Stimulated activated CD8-positive, alpha-beta memory T cell treated with anti-CD3 and anti-CD28 coated beads, Interleukin-7, amount 100 ng/mL, for 1 hour (primary cell): ENCODE results near the gene STYX.

Experiments used
- DNase-seq, 2 donors: peaks; one replicate each; pipeline ENCODE4 v3.0.0-alpha.2; 2020; ENCODE audit warnings: low read depth in 2 of 2

STYX gene, protein sequence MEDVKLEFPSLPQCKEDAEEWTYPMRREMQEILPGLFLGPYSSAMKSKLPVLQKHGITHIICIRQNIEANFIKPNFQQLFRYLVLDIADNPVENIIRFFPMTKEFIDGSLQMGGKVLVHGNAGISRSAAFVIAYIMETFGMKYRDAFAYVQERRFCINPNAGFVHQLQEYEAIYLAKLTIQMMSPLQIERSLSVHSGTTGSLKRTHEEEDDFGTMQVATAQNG

DNA sequence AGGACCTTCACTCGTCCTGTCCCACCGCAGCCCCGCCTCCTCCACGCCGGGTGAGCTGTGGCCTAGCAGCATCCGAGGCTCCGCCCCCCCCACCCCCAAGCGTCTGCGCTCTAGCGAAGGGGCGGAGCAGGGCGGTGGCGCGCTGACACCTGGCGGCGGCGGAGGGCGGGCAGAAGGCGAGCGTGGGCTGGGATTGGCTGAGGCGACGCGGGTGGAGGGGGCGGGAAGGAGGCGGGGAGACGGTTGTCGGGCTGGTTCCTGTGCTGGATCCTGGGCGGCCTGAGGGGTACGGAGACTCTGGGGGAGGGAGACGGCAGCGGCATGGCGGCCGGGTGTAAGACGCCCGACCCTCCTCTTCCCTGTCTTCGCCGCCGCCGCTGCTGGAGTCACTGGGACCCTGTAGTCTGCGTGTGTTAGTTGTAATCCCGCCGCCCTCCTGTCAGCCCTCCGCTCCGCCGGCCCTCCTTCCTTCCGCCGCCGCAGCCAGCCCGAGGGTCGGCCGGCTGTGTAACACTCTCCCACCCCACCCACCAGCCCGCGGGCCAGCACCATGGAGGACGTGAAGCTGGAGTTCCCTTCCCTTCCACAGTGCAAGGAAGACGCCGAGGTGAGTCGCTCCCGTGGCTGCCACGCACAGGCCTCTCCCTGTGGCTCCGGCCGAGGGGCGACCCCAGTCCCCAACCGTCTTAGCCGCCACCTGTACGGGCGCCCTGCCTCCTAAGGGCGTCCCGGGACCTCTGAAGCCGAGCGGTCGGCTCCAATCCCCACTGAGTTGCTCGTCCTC, at the start of gene STYX:
STYX (plus strand) TSS at position 242 of the 784 bp plus-strand sequence; CDS start at position 551, 309 bp downstream.
- DNase-seq, result peak; percentile 95 to 96

DNA sequence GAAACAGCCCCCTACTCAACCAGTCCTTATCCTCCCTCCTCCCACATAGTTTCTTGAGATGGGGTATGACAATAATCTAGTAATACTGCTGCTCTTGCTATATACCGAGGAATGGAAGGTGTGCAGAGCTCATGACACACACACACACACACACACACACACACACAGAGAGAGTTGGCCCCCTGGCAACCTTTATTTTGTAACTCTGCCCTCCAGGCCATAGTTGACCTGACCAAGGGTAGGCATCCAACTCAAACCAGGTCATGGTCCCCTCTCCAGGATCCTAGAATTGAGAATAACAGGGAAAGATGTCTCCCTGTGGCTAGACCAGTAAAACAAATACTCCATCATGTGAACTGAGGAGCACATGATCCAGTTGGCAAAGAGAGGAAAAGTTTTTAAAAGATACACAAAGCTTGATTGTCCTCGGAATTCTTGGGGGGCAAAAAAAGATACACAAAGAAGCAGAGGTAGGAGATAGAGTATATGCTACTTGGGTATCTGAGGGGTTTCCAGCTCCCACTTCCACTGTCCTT, 45.9 kb upstream of the STYX start:
- DNase-seq, result no peak

DNA sequence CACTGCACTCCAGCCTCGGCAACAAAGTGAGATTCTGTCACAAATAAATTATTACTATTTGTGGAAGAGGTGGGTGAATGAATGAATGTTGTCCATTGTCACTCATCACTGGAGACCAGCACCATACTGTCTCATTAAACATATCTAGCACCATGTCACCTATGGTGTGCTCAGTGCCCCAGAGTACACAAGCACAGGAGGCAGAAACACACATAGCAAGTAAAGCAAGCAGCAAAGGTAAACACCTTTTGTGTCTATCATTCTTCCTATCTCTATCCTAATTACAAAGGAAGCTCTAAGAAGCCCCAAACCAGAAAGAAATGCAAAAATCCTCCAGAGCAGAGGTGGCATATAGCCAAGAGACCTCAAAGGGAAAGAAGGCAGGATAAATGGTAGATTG, 43.8 kb upstream of the STYX start:
- DNase-seq, result no peak

DNA sequence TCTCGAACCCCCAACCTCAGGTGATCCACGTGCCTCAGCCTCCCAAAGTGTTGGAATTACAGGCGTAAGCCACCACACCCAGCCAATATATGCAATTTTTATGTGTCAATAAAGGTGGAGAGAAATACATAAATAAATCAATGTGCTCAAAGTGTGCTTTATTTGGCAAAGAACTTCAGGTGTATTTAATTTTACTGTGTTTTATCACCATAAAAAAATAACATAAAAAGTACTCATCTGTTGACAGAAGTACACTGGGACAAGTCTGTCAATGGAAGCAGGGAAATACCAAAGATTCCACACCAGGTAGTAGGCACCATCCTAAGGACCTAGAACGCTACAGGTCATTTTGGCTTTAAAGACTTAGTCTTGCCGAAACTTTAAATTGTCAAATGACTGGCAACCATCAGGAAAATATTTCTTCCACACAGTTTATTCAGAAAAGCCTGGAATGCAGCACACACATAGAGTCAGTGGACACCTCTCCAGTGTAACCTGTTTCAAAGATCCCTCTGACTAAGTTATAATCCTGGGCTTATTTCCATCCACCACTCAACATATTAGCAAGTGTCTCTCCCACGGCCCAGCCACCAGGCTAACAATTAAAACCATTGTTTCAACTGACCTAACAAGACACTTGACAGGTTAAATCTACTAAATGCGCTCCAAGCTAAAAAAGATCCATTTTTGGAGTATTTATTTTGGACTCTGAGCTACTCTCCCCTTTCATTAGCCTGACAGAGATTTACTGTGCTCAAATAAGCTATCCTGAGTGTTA, 38.8 kb upstream of the STYX start:
- no peak for DNase-seq

DNA sequence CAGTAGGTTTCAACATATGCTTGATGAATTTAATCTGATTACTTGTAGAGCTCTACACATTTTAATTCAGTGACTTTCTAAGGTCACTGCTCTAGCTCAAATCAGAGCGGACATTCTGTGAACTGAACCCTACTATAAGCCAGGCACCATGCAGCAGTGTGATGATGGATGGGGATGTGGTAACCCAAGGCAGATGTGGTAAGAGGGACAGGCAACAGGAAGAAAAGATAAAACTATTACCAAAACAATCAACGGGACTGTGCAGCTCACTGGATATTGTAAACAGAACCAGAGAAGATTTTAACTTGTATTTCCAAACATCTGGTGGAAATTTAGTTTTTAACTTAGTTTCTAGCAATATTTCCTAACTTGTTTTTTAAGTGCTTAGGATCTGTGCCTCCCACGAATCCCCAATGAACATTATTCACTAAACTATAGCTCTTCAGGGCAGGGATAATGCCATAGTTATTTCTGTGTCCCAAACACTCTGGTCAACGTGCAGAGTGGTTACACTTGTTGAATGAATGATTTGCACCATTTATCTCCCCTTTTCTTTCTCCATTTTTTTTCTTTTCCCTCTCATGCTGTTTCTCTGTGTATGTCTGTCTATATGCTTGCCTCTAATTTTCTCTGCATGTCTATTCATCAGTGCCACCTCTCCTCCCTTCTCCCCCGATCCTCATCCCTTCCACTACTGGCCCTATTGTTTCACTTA, 37.6 kb upstream of the STYX start:
- DNase-seq, result no peak

DNA sequence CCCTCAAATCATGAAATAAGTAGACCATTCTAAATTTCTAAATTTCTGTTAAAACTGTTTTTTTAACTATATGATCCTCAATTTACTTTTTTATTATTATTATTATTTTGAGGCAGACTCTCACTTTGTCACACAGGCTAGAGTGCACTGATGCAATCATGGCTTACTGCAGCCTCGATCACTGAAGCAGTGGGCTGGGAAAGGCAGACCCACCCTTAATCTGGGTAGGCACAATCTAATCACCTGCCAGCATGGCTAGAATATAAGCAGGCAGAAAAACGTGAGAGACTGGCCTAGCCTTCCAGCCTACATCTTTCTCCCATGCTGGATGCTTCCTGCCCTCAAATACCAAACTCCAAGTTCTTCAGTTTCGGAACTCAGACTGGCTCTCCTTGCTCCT, 36.9 kb upstream of the STYX start:
- DNase-seq, result no peak

DNA sequence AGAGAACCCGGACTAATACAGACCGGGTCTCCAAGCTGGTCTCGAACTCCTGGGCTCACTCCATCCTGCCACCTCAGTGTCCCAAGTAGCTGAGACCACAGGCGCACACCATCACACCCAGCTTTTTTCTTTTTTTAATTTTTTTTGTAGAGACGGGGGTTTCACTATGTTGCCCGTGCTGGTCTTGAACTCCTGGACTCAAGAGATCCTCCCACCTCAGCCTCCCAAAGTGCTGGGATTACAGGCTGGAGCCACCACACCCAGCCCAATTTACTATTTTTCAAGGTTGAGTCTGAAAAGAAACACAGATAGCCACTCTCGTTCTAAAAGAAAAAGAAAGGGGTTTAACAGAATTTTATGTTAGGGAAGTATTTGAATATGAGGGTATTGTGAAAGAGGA, 36.4 kb upstream of the STYX start:
- no peak for DNase-seq

DNA sequence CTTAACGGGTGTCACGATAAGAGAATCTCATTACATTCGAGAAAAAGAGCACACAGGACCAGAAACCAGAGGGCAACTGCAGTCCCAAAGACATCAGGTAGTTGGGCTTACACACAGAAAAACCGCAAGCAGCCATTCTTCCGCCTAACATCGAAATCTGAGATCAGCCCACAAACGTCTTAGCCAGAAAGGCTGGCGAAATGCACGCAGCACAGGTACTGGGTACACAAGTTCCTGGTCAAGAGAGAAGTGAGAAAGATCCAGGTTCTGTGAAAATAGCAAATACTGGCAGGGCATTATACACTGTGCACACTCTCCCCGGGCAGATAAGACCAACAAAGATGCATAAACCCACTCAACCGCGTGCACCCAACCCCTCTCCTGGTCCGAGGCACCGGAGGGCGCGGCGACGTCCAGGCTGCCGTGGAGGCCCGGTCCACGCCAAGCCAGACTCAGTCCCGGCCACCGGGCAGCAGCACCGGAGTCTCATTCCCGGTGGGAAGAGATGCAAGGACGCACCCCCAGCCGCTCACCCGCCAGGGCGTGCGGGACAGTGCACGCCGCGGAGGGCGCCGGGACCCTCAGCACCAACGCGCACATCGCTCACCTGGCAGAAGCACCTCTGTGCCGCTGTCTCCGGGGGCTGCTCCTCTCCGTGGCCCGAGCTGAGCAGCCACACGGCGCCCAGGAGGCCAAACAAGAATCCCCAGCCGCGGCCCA, 35.0 kb upstream of the STYX start:
- peak; percentile 19 to 39 for DNase-seq

DNA sequence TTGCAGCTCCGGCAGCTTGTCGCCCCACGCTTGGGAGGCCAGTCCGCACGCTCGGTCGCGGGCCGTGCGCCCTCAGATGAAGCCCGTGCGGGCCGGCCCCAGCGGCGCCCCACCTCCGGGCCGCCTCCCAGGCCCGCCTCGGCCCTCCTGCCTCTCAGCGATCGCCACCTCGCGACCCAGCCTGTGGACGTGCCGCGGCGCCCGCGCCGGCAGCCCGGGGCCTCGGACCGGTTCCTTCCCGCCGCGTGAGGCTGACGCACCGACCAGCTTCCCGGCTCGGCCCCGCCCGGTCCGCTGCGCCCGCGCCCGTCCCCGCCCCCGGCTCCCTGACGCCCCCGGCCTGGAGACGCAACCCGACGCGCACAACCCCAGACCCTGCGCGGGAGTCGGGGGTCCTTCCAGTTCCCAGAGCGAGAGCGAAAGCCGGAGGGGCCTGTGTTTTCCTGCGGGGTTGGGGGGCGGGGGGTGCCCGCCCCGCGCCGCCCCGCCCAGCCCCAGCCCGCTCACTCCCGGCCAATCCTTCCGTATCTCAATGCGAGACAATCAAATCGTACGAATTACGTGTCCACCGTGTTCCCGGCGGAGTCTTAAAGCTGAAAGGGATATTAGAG, 34.4 kb upstream of the STYX start, which contains the start of gene ERO1A:
ERO1A (minus strand) TSS at position 78 of the 611 bp plus-strand sequence; CDS start at position 1, 77 bp downstream.
- peak; percentile 24 to 30 for DNase-seq

DNA sequence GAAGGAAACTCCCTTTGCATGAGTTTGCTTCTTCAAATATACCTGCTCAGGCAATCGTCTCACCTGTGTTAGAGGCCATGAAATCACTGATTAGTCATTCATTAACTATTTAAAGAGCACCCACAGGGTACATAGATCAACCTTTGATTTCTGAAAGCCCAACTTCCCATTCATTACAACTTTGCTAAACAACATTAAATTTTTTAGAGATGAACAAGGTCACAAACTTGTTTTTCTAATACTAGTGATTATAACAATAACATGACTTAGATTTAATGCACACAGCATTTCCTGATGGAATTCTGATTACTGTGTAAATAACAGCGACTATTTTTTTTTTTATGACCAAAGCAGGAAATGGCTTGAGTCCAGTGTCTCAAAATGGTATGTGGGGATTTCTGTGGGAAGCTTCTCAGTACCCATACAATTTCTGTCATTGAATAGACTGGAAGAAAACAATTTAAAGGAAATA, 29.2 kb upstream of the STYX start:
- DNase-seq, result no peak

DNA sequence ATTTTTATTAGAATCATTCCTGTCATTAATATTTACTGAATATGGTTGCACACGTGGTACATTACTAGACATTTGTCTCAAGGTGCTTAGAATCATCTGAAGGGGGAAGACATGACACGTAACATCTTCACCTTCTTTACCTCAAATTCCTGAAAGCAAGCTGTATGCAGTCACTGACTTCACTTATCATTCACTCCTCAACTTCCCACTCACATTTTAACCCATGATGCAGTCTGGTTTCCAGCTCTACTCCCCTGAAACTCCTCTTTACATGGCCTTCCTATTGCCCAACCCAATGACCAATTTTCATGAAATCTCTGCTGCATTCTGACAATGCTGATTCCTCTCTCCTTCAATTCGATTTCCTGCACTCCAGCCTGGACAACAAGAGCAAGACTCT, 28.7 kb upstream of the STYX start:
- DNase-seq, result no peak

DNA sequence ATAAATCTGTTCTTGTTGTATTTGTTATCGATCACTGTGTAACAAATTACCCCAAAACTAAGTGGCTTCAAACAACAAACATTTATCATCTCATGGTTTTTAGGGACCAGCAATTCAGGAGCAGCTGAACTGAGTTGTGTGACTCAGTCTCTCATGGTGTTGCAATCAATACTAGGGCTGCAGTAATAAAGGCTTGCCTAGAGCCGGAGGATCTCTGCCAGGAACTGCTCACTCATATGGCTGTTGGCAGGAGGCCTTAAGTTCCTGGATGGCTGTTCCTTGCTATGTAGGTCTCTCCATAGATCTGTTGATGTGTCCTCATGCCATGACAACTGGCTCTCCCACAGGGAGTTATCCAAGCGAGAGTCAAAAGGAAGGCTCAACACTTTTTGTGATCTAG, 26.7 kb upstream of the STYX start:
- no peak for DNase-seq

DNA sequence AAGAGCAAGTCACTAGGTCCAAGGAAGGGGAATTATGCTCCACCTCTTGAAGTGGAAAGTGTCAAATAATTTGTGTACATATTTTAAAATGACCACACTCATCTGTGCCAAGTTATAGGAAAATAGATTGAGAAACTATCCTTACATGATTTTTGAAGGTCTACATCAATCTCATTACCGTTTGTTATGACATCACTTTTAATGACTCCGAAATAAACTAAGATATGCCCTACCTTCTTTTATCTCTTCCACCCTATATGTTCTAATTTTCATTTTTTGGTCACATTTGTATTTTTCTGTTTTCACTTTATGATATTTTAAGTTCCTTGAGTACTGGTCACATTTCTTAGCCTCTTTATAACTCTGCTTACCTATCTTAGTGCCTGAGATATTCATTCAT, 26.3 kb upstream of the STYX start:
- no peak for DNase-seq

DNA sequence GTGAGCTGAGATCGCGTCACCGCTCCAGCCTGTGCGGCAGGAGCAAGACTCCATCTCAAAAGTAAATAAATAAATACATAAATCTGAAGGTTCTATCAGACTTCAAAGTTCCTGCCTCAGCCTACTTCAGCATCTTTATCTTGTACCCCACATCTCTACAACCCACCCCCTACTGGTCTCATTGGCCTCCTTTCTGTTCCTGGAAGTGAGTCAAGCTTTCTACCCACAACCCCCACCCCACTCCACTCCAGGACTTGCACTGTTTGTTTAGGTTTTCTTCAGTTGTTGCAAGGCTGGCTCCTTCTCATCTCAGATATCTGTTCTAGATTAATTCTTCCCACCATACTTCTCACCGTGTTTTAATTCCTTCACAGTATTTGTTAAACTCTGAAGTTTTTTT, 23.7 kb upstream of the STYX start:
- no peak for DNase-seq

DNA sequence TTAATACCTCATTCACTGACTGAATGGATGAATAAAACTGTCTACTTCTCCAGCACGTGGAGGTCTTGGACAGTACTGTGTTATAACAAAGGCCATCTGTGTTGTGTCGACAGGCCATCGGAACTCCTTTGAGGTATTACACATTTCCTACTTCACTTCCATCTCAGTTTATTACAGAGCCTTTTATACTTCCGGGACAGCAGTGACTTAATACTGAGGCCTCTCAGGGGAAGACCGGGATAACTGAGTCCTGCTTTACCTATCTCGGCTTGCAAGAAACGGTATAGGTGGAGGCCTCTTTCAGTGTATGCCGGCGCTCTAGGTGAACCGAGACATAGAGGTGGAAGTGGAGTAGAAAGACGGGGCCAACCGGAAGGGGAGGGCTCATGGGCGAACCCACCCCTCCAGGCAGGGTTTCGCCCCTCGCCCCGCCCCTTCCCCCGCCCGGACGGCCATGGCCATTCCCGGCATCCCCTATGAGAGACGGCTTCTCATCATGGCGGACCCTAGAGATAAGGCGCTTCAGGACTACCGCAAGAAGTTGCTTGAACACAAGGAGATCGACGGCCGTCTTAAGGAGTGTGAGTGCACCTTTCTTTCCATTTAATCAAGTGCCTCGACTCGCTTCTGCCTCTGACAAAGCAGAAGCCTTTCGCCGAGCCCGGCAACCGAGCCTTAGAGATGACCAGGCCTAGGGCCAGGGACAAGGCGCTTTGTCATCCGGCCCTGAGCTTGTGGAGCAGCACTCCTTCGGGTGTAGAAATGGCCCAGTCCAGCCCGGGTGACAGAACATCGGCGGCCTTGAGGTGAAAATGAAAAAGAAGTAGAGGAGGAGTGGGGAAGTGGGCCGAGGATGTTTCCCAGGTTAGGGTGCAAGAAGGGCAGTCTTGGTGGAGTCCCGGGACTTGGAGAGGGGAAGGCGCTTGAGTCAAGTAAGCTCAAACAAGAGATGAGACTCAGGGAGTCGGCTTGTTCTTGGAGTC, 23.0 kb upstream of the STYX start, which contains the start of gene PSMC6:
PSMC6 (plus strand) TSS at position 477 of the 983 bp plus-strand sequence; CDS start at position 497, 20 bp downstream.
- peak; percentile 87 to 88 for DNase-seq

DNA sequence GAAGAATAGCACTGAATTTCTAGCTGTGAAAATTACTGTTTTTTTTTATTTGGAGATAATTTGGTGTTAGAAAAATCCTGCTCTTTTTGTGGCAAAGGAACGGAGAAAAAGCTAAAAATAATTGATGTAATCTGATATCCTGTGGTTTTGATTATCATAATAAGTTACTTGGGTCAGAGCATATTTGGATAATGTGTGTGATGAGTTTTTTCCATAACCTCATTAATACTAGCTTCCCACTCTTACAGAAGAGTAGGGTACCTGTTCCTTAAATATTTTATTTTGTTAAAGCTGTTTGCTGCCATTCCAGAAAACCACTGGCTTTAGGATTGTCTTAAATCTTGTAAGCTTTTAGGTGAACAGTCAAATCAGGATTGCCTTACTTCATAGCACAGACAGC, 18.3 kb upstream of the STYX start:
- no peak for DNase-seq

DNA sequence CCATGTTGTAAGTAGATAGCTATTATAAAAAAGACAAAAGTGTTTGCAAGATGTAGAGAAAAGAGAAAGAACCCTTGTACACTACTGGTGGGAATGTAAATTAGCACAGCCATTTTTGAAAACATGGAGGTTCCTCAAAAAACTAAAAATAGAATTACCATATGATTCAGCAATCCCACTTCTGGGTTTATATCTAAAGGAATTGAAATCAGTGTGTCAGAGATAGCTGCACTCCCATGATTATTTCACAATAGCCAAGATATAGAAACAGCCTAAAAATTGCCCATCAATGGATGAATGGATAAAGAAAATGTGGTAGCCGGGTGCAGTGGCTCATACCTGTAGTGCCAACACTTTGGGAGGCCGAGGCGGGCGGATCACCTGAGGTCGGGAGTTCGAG, 13.8 kb upstream of the STYX start:
- no peak for DNase-seq

DNA sequence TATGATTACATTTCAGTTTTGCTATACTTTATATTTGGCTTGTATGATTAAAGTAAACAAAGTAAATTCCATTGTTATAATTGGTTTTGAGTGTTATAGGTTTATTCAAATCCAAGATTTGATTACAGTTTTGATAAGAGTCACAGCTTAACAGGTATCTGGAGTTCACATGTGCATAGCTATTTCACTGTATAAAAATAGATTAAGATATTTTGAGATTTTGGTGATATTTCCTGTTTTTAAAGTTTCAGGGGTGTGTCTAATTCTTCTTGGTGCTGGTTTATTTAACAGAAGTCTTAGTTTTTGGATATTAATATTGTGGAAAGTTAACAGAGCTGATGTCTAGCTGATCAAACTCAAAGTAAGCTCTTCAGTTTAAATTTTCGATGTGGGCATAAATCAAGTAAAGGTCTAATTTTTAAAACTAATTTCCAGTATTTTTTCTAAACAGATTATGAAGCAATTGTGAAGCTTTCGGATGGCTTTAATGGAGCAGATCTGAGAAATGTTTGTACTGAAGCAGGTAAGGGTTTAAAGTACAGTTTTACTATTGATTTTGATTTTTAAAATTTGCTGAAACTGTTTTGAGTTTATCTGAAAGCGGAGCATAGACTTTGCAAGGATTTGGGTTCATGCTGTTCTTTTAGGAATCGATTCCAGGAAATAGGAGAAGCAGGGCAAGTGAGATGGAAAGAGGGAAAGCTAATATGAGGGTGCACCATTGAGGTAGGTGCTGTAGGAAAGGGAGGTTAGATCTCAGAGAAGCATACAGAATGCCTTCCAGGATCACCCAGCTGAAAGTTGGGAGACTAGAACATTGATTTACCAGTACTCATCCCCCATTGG, 6.2 kb upstream of the STYX start:
- no peak for DNase-seq
